Measurements from ENCODE around the gene CCL5. TPM values are rescaled to one million over a fixed set of nuclear protein-coding genes. Genes with fewer than 3 reads are reported as not detected.

The CCL5 gene
- total and polyA plus RNA-seq, 2 experiments from 2014 or later = not detected

- Histone ChIP-seq H2AFZ (no peak overlapping the region), H4K20me1 (replicated peaks; ENCODE audit: insufficient read depth) (no peaks in the 10 kb centered on the region), H3K4me1 (ENCODE audit: insufficient read depth) (no peaks in the 10 kb centered on the region), H3K79me2 (replicated peaks; ENCODE audit: insufficient read depth) (no peaks in the 10 kb centered on the region), H3K27ac (ENCODE audit: low read depth) (no peak overlapping the region), H3F3A (replicated peaks; ENCODE audit: low read depth) (no peaks in the 10 kb centered on the region), H3K36me3 (ENCODE audit: insufficient read depth) (no peaks in the 10 kb centered on the region), H3K27me3 (ENCODE audit: insufficient read depth) (no peaks in the 10 kb centered on the region), H3K4me2 (no peak overlapping the region), H3K9me2 (ENCODE audit: insufficient read depth) (peaks cover 6% of the 10 kb centered on the region; the same call in 1 of the 2 replicates), H3K4me3 (no peak overlapping the region)
- peaks cover 74% of the 10 kb centered on the region for H3K9me3 Mint-ChIP-seq
- H3K27ac Mint-ChIP-seq = no peak overlapping the region
- no peak overlapping the region for H3K4me3 Mint-ChIP-seq
- no peak for TF ChIP-seq NANOG (IDR thresholded peaks at IDR 0.05; ENCODE audit: borderline replicate concordance)
- TF ChIP-seq STAT1 (IDR thresholded peaks at IDR 0.05; ENCODE audit: unreplicated experiment) = no peak
- TF ChIP-seq, protein P1, sequence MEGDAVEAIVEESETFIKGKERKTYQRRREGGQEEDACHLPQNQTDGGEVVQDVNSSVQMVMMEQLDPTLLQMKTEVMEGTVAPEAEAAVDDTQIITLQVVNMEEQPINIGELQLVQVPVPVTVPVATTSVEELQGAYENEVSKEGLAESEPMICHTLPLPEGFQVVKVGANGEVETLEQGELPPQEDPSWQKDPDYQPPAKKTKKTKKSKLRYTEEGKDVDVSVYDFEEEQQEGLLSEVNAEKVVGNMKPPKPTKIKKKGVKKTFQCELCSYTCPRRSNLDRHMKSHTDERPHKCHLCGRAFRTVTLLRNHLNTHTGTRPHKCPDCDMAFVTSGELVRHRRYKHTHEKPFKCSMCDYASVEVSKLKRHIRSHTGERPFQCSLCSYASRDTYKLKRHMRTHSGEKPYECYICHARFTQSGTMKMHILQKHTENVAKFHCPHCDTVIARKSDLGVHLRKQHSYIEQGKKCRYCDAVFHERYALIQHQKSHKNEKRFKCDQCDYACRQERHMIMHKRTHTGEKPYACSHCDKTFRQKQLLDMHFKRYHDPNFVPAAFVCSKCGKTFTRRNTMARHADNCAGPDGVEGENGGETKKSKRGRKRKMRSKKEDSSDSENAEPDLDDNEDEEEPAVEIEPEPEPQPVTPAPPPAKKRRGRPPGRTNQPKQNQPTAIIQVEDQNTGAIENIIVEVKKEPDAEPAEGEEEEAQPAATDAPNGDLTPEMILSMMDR (conservative IDR thresholded peaks at IDR 0.05; ENCODE audit: low read depth in 2 of 2) = no peak
- H3K27me3 Mint-ChIP-seq (ENCODE audit: insufficient read depth, low read depth, poor library complexity) = peaks cover 3% of the 10 kb centered on the region
- DNase-seq (ENCODE audit: low spot score) = no peak
- peaks cover 36% of the 10 kb centered on the region for H3K36me3 Mint-ChIP-seq (ENCODE audit: low read depth)
- no peak for ATAC-seq
- no peaks in the 10 kb centered on the region for H3K4me1 Mint-ChIP-seq
These were observed 32.8 kb upstream of the CCL5 start for GRCh38 chr17:35912942-35913341.

- Histone ChIP-seq H3K4me3 (no peak overlapping the region), H2AFZ (no peak overlapping the region), H4K20me1 (replicated peaks; ENCODE audit: insufficient read depth) (no peaks in the 10 kb centered on the region), H3K79me2 (replicated peaks; ENCODE audit: insufficient read depth) (no peaks in the 10 kb centered on the region), H3F3A (replicated peaks; ENCODE audit: low read depth) (no peaks in the 10 kb centered on the region), H3K4me2 (no peak overlapping the region), H3K27me3 (ENCODE audit: insufficient read depth) (no peaks in the 10 kb centered on the region), H3K9me2 (ENCODE audit: insufficient read depth) (peaks cover 6% of the 10 kb centered on the region; the same call in 1 of the 2 replicates), H3K36me3 (ENCODE audit: insufficient read depth) (no peaks in the 10 kb centered on the region), H3K4me1 (ENCODE audit: insufficient read depth) (no peaks in the 10 kb centered on the region), H3K27ac (ENCODE audit: low read depth) (no peak overlapping the region)
- Mint-ChIP-seq H3K4me3 (no peak overlapping the region), H3K36me3 (ENCODE audit: low read depth) (peaks cover 31% of the 10 kb centered on the region), H3K4me1 (no peaks in the 10 kb centered on the region), H3K9me3 (peaks cover 74% of the 10 kb centered on the region), H3K27ac (no peak overlapping the region), H3K27me3 (ENCODE audit: insufficient read depth, low read depth, poor library complexity) (peaks cover 3% of the 10 kb centered on the region)
- ATAC-seq = no peak
- no peak for DNase-seq (ENCODE audit: low spot score)
- TF ChIP-seq ZNF462 (CRISPR knock-in tag; IDR thresholded peaks at IDR 0.05) (no peak), ETS1 (IDR thresholded peaks at IDR 0.05) (no peak), EZH2 (IDR thresholded peaks at IDR 0.05; ENCODE audit: low read depth, unreplicated experiment) (no peak)
- TF ChIP-seq, protein P1 (conservative IDR thresholded peaks at IDR 0.05; ENCODE audit: low read depth in 2 of 2) = no peak
These were observed 32.3 kb upstream of the CCL5 start for GRCh38 chr17:35912339-35912912.

Data from GM23338 (cell line).